SK-N-SH treated with all-trans-retinoic acid at 6 μM for 48 hours (cell line): ENCODE measurements around the gene POTEH.
"Not testable (repeated sequence)": the region's sequence is repeated elsewhere in the genome, so short reads cannot be mapped to it uniquely, and the experiment has no call there.

ENCODE experiments used
- ARNTL ChIP-seq: fragments of 450-650 bp; formaldehyde crosslinking; IDR thresholded peaks from 2 replicates; pipeline ENCODE4 v1.5.0; 2020; ENCODE audit warnings: low read depth, mild to moderate bottlenecking, moderate library complexity, borderline replicate concordance
- BACH2 ChIP-seq: fragments of 250-450 bp; sonication (Bioruptor Pico); IDR thresholded peaks from 2 replicates; pipeline ENCODE4 v1.9.0; 2021; ENCODE audit warnings: mild to moderate bottlenecking, borderline replicate concordance
- CREB5 ChIP-seq: fragments of 250-450 bp; sonication (Bioruptor Pico); IDR thresholded peaks from 2 replicates; pipeline ENCODE4 v1.5.1; 2020; ENCODE audit warnings: low read depth, mild to moderate bottlenecking, moderate library complexity
- CSRNP3 ChIP-seq: fragments of 250-450 bp; sonication (Bioruptor Pico); IDR thresholded peaks from 2 replicates; pipeline ENCODE4 v1.5.1; 2021; ENCODE audit warnings: mild to moderate bottlenecking, moderate library complexity
- PATZ1 ChIP-seq: fragments of 250-450 bp; sonication (Bioruptor Pico); IDR thresholded peaks from 2 replicates; pipeline ENCODE4 v1.8.0; 2020; ENCODE audit warnings: mild to moderate bottlenecking, moderate library complexity, borderline replicate concordance
- POU6F1 ChIP-seq: fragments of 250-450 bp; sonication (Bioruptor Pico); IDR thresholded peaks from 2 replicates; pipeline ENCODE4 v1.8.0; 2021; ENCODE audit warnings: low read depth, mild to moderate bottlenecking, moderate library complexity, borderline replicate concordance
- RARB ChIP-seq: fragments of 250-450 bp; sonication (Bioruptor Pico); IDR thresholded peaks from 2 replicates; pipeline ENCODE4 v1.8.0; 2021; ENCODE audit warnings: mild to moderate bottlenecking, moderate library complexity
- TCF4 ChIP-seq: fragments of 250-450 bp; sonication (Bioruptor Pico); IDR thresholded peaks from 2 replicates; pipeline ENCODE4 v1.8.0; 2021; ENCODE audit warnings: mild to moderate bottlenecking, moderate library complexity, borderline replicate concordance
- ZC3H10 ChIP-seq: fragments of 250-450 bp; sonication (Bioruptor Pico); IDR thresholded peaks from 2 replicates; pipeline ENCODE4 v1.5.1; 2021; ENCODE audit warnings: mild to moderate bottlenecking, moderate library complexity
- ZFP3 ChIP-seq: fragments of 250-450 bp; sonication (Bioruptor Pico); IDR thresholded peaks from 2 replicates; pipeline ENCODE4 v1.5.0; 2020; ENCODE audit warnings: mild to moderate bottlenecking, moderate library complexity
- ZFP30 ChIP-seq: fragments of 450-650 bp; formaldehyde crosslinking; IDR thresholded peaks from 2 replicates; pipeline ENCODE4 v1.5.0; 2022; ENCODE audit warnings: mild to moderate bottlenecking, moderate library complexity

- TF ChIP-seq CSRNP3 (CRISPR knock-in tag); BACH2 (CRISPR knock-in tag); ARNTL (CRISPR knock-in tag); ZC3H10 (CRISPR knock-in tag); RARB (CRISPR knock-in tag); TCF4 (CRISPR knock-in tag); ZFP30; ZFP3 (CRISPR knock-in tag); CREB5 (CRISPR knock-in tag); PATZ1; POU6F1 (CRISPR knock-in tag): not testable (repeated sequence)
These were observed 23.8 kb downstream of the POTEH start for GRCh38 chr22:15713600-15713999.
